Renal cortex interstitium (tissue), 11 donors: ENCODE measurements around the gene PURA. TPM values are rescaled to one million over a fixed set of nuclear protein-coding genes. Genes with fewer than 3 reads are reported as not detected.

ENCODE experiments used
- DNase-seq, 11 donors: peaks; one replicate each; pipeline ENCODE4 v3.0.0-alpha.2; 2013; ENCODE audit warnings: low read depth in 9 of 11, low spot score in 4 of 11; ENCODE audit errors: extremely low read depth in 1 of 11
- polyA plus RNA-seq, 3 donors: library from polyadenylated mRNA; unstranded; fragments of 120-200 nt; gene quantifications; one replicate each; pipeline ENCODE4 v1.2.1, GENCODE V29; 2013; ENCODE audit not compliant: insufficient read length in 3 of 3

The PURA gene
- polyA plus RNA-seq, 3 donors, result 11.8 to 15.6 (median 11.9) TPM

DNA sequence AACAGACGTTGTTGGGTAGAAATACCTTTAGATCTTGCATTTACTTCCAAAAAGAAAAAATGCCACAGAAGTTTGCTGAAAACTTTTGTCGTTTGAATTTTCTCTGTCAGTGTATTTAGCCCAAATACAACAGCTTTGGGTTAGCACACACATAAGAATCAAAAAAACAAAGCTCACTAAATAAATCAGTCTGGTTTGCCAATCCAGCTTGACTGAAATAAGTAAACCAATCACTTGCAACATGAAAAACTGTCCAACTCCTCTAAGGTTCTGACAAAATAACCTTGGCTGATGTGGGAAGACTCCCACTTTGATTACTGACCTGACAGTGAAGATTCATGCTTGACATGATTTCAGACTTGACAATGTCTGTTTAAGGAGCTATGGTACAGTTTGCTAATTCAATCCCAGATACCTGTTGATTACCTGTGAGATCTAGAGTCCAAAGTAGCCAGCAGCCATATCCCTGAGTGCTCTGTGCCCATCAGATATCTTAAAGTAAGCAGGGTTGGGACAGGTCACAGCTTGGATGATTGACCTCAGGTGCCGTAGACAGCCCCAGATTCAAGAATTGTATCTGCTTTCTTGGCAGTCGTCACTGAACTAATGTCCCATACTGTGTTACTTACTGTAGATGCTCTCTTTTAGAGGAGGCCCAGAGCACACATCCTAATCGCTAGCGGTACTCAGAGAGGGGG, 12.6 kb downstream of the PURA start:
- no peak for DNase-seq

DNA sequence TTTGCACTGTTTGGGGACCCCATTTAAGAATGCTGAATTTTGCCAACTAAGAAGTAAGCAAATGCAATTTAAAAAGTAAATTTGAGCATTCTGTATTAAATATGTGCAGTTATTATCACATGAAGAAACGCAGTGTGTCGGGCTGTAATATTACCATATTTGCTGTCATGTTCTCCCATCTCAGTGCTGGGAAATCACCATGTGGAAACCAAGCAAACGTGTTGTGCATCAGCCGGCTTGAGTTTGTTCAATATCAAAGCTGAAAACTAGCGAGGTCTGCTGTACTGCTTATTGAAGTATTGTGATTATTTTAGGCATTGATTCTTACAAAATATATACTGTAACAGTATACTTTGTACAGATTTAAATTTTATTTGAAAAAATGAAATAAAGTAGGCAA, 14.5 kb downstream of the PURA start:
- DNase-seq, result no peak

DNA sequence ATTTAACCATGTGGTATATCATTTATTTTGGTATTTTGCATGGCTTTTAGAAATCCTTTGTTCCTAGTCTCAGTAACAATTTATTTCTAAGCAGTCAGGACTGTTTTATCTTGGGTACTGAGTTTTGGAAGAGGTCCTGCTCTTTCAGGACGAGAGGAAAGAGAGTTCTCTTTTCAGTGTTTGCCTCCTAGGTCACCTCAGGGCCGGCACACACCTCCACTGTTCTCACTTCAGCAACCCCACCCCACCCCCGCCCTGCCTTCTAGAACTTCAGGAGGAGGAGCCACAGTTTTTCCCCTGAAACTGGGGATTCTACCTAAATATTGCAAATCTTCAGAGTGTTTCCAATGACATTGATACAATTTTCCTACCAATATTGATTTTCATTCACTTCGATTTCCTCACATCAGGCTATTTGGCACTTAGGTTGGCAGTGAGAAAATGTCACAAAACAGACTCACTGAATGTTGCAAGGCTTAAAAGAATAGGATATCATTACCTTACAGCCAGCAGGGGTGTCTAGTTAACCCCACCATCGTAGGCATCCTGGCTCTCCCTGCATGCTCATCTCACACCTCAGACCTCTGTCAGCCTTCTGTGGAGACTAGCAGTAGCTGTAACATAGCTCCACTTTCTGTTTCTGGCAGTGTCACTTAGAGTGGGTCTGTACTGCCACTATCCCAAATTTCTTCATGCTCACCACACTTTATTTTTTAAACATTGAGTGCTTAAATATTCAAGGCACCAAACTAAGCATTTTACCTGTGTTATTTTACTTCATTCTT, 17.2 kb downstream of the PURA start:
- DNase-seq, result no peak

DNA sequence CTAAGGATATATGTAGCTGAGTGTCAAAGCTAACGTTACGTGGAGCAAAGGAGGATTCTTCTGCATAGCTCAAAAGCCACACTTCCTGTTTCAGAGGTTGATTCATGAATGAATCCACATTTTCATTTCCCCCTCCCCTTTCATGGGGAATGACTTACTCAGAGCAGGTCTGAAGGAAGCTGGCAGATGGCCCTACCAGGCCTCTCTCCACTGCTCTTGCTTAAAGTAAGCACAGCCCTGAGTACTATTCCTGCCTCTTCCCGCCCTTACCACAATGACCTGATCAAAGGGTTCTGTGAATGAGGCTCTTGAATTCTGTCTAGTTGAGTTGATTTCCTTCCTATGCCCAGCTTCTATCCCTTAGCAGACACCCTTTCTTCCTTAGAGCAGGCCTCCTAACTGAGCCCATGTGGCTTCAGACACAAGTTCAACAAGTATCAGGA, 18.1 kb downstream of the PURA start:
- DNase-seq, result no peak

DNA sequence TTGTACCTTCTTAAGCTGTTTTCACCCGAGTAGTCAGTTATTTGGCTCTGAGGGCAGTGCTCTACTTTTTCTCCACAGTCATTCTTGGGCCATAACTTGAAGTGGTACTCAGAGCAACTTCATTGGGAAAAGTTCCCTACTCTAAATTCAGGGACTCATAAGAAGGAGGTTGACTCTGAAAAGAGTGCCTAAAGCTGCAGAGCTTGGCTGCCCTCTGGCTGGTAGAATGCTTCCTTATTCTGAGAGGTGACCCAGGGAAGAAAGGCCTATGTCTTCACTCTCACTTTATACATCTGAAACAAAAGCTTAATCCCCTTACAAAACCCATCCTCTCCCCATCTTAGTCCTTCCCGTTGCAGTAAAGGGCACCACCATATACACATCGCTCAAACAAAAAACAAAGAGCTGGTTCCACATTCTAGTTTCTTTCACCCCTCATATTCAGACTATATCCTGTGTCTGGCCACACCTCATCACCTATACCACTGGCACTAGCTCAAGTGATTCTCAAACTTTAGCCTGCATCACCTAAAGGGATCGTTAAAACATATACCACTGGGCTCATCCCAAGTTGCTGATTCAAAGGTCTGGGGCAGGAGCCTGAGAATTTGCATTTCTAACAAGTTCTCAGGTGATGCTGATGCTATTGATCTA, 19.7 kb downstream of the PURA start:
- no peak for DNase-seq

DNA sequence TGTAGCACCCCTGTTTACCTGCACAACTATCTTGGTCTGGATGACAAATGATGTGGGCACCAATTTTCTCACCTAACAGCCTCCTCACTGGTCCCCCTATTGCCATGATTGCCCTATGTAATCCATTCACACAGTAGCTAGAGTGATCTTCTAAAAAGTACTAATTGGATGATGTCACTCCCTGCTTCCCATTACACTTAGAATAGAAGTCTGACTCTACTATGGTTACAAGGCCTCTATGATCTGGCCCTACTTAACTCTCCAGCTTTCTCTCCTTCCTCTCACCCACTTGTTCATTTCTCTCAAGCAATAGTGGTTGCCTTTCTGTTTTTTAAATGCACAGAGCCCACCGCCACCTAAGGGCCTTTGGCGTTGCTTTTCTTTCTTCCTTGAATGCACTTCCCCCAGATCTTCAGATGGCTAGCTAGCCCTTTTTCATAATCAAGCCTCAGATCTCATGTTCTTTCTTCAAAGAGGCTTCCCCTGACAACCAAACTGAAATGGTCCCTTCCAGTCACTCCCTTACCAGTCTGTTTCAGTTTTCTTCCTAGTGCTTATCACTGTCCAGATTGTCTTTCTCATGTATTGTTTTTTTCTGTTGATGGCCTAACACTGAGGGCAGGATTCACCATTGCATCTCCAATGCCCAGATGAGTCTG, 20.5 kb downstream of the PURA start:
- DNase-seq, result no peak

DNA sequence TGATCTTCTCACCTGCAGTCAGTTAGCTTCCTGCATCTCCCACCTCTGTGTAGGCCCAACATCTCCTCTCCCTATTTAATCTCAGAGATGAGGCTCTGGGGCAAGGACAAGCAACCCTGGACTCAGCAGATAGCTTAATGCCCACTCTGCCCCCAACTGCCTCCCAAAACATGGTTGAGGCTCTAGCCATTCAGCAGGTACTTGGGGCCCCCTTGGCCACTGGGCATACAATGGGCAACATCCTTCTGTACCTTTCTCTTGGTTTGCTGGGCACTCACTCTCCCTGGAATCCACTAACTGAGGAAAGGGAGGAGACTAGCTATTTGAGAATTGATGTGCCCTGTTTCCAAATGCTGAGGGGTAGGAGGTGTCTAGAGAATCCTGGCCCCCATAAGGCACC, 21.2 kb downstream of the PURA start:
- DNase-seq, result no peak

DNA sequence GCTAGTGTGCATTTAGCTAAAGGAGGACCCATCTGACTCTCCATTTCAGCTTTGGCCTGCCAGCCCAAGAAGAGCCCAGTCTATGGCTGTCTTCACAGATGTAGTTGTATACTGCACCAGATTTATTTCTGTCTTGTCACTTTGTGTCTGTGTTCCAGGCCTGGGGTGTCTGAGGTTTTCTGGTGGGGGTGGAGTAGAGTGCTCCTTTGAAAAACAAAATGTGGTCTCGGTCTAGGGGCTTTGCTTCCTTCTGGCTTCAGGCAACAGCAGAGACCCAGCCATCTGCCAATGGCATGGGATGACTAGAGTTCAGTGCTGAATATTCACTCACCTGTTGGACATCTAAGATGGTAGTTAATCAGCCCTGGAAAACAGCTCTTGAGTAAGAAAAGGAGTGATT, 22.7 kb downstream of the PURA start:
- no peak for DNase-seq

DNA sequence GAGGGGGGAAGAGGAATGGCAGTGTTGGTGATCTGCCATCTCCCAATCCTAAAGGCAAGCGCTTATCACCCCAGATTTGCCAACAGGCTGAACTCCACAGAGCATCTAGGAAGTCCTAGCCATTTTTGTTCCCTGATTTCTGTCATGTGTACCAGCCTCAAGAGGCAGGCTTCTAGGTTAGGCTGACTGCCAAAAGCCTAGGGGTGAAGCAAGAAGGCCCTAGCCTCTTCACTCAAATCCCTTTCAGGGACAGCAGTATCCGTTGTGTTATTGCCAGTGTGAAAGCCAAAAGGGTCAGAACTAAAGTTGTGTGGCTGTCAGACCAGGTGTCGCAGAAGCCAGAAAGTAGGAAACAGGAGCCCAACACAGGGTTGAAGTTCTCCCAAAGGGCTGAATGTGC, 26.5 kb downstream of the PURA start:
- DNase-seq, result no peak

DNA sequence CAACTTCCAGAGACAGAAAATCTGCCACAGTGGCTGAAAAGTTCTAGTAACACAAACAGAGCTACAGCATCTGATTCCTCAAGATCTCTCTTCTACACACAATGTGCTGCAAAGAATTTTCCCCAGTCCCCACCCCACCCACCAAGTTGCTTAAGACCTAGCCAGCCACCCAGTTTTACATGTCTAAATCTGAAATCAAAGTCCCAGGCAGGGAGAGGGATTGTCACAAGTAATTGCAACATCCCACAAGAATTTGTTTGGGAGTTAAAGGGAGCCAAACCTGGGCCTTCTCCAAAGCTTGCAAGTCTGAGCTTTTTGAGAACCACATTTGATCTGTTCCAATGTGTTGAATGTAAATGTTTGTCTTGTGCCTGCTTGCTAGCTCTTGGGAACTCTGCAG, 27.3 kb downstream of the PURA start:
- no peak for DNase-seq

DNA sequence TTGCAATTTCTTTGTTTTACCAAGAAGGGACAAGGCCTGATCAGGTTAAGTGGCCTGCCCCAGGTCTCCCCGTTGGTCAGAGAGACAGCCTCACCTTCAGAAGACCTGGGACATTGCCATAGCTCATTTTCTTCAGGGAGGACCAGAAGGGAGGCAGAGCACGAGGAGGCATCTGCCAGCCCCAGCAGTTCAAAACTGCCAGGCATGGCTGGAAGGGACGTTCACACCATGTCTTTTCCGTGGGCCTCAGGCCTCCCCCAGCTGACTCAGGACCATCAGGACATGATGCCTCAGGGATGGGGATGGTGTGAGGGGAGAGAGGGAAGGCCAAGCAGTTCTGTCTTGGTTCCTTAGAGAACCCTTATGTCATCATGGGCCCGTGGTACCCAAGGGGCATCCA, 28.3 kb downstream of the PURA start:
- no peak for DNase-seq

DNA sequence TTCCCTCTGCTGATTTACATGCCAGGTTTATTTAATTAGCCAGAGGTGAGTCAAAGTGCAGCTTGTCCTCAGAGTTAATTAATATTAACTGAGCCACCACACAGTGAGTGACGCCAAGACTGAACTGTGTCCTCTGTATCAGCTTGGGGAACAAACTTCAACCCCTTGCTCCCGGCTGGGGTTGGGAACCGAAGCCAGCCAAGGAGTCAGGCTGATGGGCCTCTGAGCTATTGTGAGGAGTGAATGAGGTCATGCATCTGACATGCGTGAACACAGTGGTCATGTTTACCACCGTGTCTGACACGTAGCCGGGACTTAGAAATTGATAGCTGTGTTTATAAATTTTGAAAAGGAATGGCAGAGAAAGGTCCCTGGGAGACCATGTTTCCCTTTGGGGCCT, 28.9 kb downstream of the PURA start:
- DNase-seq, result no peak

DNA sequence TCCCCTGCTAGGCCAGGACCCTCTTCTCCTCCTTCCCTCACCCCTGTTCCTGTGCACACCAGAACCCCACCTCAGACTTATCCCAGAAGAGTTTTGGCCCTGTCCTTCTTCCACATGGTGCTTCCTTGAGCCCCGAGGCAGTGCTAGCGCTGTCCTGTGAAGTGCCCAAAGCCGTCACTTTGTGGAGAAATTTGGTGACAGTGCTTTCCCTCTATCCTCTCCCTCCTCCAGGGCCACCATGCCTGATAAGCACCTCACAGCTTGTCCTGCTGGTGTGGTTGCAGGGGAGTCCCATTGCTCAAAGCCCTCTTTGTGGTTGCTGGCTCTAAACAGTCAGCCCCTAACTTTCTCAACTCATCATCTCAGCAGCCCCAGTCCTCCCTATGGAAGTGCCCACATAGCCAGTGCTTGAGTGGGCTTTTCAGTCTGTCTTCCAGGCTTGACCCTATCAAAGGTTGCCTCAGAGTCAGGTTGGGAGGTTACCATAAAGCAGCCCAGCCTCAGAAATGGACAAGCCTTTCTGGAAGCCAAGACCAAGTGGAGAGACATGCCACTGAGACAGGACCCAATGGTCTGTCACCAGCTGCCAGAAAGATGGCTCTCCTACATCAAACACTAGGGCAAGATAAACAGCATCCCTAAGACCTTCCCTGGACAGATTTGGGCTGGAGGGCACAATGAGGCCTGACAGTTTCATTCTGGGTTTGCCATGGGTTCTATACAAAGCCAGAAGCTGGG, 29.8 kb downstream of the PURA start:
- DNase-seq, result no peak

DNA sequence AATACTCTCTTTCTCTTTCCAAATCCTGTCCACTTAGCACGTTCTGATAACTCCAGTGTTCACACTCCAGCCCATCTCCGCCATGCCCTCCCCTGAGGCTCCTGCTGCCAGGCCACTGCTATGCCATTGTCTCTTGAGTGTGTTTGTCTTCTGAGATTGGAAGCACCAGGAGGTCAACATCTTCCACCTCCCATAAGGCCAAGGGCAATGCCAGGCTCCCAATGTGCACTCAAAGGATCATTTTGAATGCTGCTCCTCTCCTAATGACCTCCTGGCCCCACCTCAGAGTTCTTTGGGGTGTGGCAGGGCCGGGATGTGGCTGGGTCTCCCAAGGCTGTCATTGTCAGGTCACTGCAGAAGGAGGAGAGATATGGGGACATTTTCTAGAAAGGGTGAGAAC, 31.3 kb downstream of the PURA start:
- DNase-seq, result no peak

DNA sequence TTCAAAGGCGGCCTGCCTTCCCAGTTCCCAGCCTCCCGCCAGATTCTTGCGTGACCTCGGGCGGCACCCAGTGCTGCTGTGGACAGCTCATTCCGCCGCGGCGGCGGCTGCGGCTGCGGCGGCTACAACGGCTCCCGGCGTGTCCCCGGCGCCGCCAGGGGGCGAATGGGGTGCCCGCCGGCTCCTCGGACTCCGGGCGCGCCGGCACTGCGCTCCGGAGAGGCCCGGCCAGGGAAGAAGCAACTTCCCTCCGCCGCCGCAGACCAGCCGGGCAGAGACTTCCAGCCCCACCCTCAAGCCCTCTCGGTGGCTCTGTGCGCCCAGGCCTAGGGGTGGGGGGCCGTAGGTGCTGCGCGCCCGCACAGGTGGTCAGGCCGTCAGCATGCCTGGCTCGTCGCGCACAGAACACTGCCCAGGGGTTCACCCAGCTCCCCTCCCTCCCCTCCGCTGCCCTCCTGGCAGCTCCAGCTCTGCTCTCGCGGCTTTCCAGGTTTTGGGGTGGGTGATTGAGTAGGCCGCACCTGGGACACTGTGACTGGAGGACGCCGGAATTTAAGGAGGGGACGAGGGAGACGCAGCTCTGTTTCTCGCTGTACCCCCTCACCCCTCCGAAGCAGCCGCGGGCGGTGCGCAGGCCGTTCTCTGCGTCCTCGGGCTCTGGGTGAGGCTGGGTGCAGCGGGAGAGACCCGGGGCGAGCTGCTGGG, 32.1 kb downstream of the PURA start:
- DNase-seq, result peak in 9 of 11 donors; percentile 17 to 75 (median 66)

DNA sequence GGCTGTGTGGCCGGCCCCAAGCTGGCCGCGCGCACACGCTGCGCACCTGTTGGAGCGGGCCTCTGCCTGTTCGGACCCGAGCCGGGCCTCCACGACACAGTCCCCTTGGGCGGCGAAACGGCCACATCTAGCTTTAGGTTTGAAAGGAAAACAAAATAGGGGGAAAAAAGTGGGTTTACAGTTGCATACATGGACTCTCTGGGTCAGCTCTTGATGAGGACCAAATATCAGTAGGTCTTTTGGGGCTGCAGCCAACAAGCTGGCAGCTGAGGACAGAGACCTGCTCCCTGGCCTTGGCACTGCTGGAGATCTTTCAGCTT, 32.6 kb downstream of the PURA start:
- no peak for DNase-seq

DNA sequence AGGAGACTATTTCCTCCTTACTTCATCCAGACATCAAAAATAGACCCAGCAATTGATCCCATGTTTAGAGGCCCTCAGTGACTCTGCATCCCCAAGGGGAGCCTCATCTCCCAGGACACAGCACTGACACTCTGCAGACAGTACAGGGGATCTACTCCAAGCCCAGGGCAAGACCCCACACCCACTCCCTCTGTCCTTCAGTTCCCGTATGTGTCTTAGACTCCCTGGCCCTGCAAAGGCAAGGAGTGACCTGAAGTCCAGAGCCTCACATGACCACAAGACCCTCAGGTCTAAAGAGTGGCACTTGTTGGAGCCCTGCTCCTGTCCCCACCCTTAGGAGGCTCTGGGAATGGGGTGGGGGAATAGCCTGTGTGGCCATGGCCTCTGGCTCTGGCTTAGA, 33.6 kb downstream of the PURA start:
- DNase-seq, result no peak

DNA sequence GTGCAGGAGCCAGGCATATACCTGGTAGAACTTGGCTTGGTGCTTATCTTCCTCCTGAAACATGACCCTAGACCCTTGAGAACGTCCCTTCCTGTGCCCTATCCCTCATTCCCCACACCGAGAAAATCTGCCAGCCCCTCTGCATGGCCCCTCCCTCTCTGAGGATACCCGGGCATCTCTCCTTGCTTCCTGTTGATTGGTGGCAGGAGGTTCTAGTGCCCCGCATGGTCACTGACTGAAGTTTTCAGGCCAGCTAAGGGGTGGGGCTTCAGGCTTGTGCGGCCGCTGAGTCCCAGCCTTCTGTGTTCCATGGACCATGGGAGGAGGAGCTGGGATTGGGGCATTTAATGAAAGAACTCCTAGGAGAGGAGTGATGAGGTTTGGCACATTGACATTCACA, 34.6 kb downstream of the PURA start:
- DNase-seq, result no peak

DNA sequence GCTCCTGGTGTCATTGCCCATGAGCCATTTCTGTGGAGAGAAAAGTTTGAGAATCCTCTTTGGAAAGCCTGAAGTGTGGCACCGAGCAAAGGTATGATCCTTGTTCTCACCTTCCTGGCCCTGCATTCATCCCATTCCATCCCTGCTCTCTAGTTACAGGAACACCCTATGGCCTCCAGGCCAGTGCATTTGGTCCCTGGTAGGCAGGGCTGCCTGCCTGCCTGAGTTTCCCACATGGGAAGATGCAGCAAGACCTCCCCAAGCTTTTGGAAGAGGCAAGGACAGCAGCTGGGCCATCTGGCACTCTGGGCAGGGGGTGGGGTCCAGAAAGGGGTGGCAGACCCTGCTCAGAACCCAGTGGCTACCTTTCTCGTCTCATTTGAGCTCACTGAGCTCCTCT, 36.3 kb downstream of the PURA start:
- no peak for DNase-seq
